ENCODE data around the gene MMP13. TPM values are rescaled to one million over a fixed set of nuclear protein-coding genes. Genes with fewer than 3 reads are reported as not detected.

The MMP13 gene
- polyA plus RNA-seq, 6 donors from 2014 or later = not detected

GRCh38 chr11:102971766-102972165, 16.2 kb upstream of the MMP13 start:
- DNase-seq = no peak
- no peak for ATAC-seq (ENCODE audit: low read depth in 2 of 2)
- Mint-ChIP-seq H3K4me3 (no peak overlapping the region), H3K4me1 (peaks cover 0 to 4% (median 0%) of the 10 kb centered on the region in 3 donors), H3K27me3 (peaks cover 4 to 28% (median 8%) of the 10 kb centered on the region in 3 donors), H3K36me3 (no peaks in the 10 kb centered on the region), H3K27ac (no peak overlapping the region), H3K9me3 (peaks cover 0 to 5% (median 2%) of the 10 kb centered on the region in 7 donors)

GRCh38 chr11:102967497-102967896, 12.0 kb upstream of the MMP13 start:
- H3K27ac Mint-ChIP-seq = no peak overlapping the region
- no peak for DNase-seq
- no peaks in the 10 kb centered on the region for H3K36me3 Mint-ChIP-seq
- no peak for ATAC-seq (ENCODE audit: low read depth in 2 of 2)
- peaks cover 0 to 5% (median 2%) of the 10 kb centered on the region in 7 donors for H3K9me3 Mint-ChIP-seq
- H3K4me1 Mint-ChIP-seq = peaks cover 0 to 4% (median 0%) of the 10 kb centered on the region in 3 donors
- H3K4me3 Mint-ChIP-seq = no peak overlapping the region
- H3K27me3 Mint-ChIP-seq = peaks cover 4 to 33% (median 17%) of the 10 kb centered on the region in 3 donors

- DNase-seq = no peak
- Mint-ChIP-seq H3K27ac (no peak overlapping the region), H3K9me3 (peaks cover 0 to 5% (median 2%) of the 10 kb centered on the region in 7 donors), H3K4me3 (no peak overlapping the region), H3K27me3 (peaks cover 2 to 20% (median 15%) of the 10 kb centered on the region in 3 donors), H3K4me1 (no peaks in the 10 kb centered on the region), H3K36me3 (no peaks in the 10 kb centered on the region)
- ATAC-seq (ENCODE audit: low read depth in 2 of 2) = no peak
Measured at GRCh38 chr11:102966011-102966410, 10.5 kb upstream of the MMP13 start.

GRCh38 chr11:102964867-102965266, 9.3 kb upstream of the MMP13 start:
- ATAC-seq (ENCODE audit: low read depth in 2 of 2) (no peak), DNase-seq (no peak)
- no peak overlapping the region for H3K27ac Mint-ChIP-seq
- H3K27me3 Mint-ChIP-seq = peaks cover 0 to 20% (median 17%) of the 10 kb centered on the region in 3 donors
- no peak overlapping the region for H3K4me3 Mint-ChIP-seq
- no peaks in the 10 kb centered on the region for H3K4me1 Mint-ChIP-seq
- H3K9me3 Mint-ChIP-seq = peaks cover 0 to 5% (median 2%) of the 10 kb centered on the region in 7 donors
- H3K36me3 Mint-ChIP-seq = no peaks in the 10 kb centered on the region

- no peak for ATAC-seq (ENCODE audit: low read depth in 2 of 2)
- no peaks in the 10 kb centered on the region for H3K9me3 Mint-ChIP-seq
- H3K36me3 Mint-ChIP-seq = no peaks in the 10 kb centered on the region
- no peak overlapping the region for H3K27ac Mint-ChIP-seq
- H3K27me3 Mint-ChIP-seq = peaks cover 4 to 23% (median 15%) of the 10 kb centered on the region in 3 donors
- no peak overlapping the region for H3K4me3 Mint-ChIP-seq
- no peak for DNase-seq
- H3K4me1 Mint-ChIP-seq = no peaks in the 10 kb centered on the region
Measured at GRCh38 chr11:102957953-102958352, 2.4 kb upstream of the MMP13 start.

- no peaks in the 10 kb centered on the region for H3K36me3 Mint-ChIP-seq
- no peaks in the 10 kb centered on the region for H3K4me1 Mint-ChIP-seq
- no peaks in the 10 kb centered on the region for H3K9me3 Mint-ChIP-seq
- H3K4me3 Mint-ChIP-seq = no peak overlapping the region
- no peak for ATAC-seq (ENCODE audit: low read depth in 2 of 2)
- peak overlapping the region in 1 of 6 donors; percentile 36 for H3K27ac Mint-ChIP-seq
- peaks cover 6 to 13% (median 13%) of the 10 kb centered on the region in 3 donors for H3K27me3 Mint-ChIP-seq
- DNase-seq = no peak
Measured at GRCh38 chr11:102950622-102951081, 4.9 kb downstream of the MMP13 start.

- H3K4me1 Mint-ChIP-seq = peaks cover 0 to 1% (median 0%) of the 10 kb centered on the region in 3 donors
- H3K27me3 Mint-ChIP-seq = peaks cover 6 to 18% (median 9%) of the 10 kb centered on the region in 3 donors
- H3K4me3 Mint-ChIP-seq = no peak overlapping the region
- H3K36me3 Mint-ChIP-seq = no peaks in the 10 kb centered on the region
- no peak for ATAC-seq (ENCODE audit: low read depth in 2 of 2)
- H3K9me3 Mint-ChIP-seq = no peaks in the 10 kb centered on the region
- no peak overlapping the region for H3K27ac Mint-ChIP-seq
- no peak for DNase-seq
Measured at GRCh38 chr11:102946237-102946636, 9.3 kb downstream of the MMP13 start.

- Mint-ChIP-seq H3K4me1 (peaks cover 0 to 4% (median 0%) of the 10 kb centered on the region in 3 donors), H3K9me3 (peaks cover 0 to 6% (median 0%) of the 10 kb centered on the region in 7 donors), H3K36me3 (no peaks in the 10 kb centered on the region), H3K4me3 (peak overlapping the region in 1 of 8 donors; percentile 22), H3K27ac (peak overlapping the region in 2 of 6 donors; percentile 58), H3K27me3 (peaks cover under 1 to 19% (median 6%) of the 10 kb centered on the region in 3 donors)
- DNase-seq = peak; percentile 23
- peak; percentile 65 to 68 for ATAC-seq (ENCODE audit: low read depth in 2 of 2)
Measured at GRCh38 chr11:102940714-102941588, 14.6 kb downstream of the MMP13 start.

- H3K36me3 Mint-ChIP-seq = no peaks in the 10 kb centered on the region
- peaks cover 0 to 4% (median 0%) of the 10 kb centered on the region in 3 donors for H3K4me1 Mint-ChIP-seq
- H3K27ac Mint-ChIP-seq = peak overlapping the region in 1 of 6 donors; percentile 63
- DNase-seq = no peak
- no peak overlapping the region for H3K4me3 Mint-ChIP-seq
- peaks cover 8 to 14% (median 11%) of the 10 kb centered on the region in 3 donors for H3K27me3 Mint-ChIP-seq
- ATAC-seq (ENCODE audit: low read depth in 2 of 2) = no peak
- peaks cover 0 to 6% (median 0%) of the 10 kb centered on the region in 7 donors for H3K9me3 Mint-ChIP-seq
Measured at GRCh38 chr11:102936864-102937509, 18.5 kb downstream of the MMP13 start.

GRCh38 chr11:102935514-102935913, 20.0 kb downstream of the MMP13 start:
- no peak for ATAC-seq (ENCODE audit: low read depth in 2 of 2)

GRCh38 chr11:102934735-102935134, 20.8 kb downstream of the MMP13 start:
- H3K4me1 Mint-ChIP-seq = no peaks in the 10 kb centered on the region
- peaks cover 8 to 17% (median 13%) of the 10 kb centered on the region in 3 donors for H3K27me3 Mint-ChIP-seq
- H3K4me3 Mint-ChIP-seq = no peak overlapping the region
- peaks cover 0 to 6% (median 0%) of the 10 kb centered on the region in 7 donors for H3K9me3 Mint-ChIP-seq
- H3K36me3 Mint-ChIP-seq = no peaks in the 10 kb centered on the region
- H3K27ac Mint-ChIP-seq = no peak overlapping the region
- ATAC-seq (ENCODE audit: low read depth in 2 of 2) = no peak
- no peak for DNase-seq

More at GRCh38 chr11:102935514-102935913, 20.0 kb downstream of the MMP13 start:
- Mint-ChIP-seq H3K27ac (no peak overlapping the region), H3K4me3 (no peak overlapping the region), H3K27me3 (peaks cover 9 to 17% (median 9%) of the 10 kb centered on the region in 3 donors), H3K9me3 (peaks cover 0 to 6% (median 0%) of the 10 kb centered on the region in 7 donors), H3K4me1 (no peaks in the 10 kb centered on the region), H3K36me3 (no peaks in the 10 kb centered on the region)
- no peak for DNase-seq

- H3K4me3 Mint-ChIP-seq = no peak overlapping the region
- H3K4me1 Mint-ChIP-seq = no peaks in the 10 kb centered on the region
- peak overlapping the region in 1 of 6 donors; percentile 45 for H3K27ac Mint-ChIP-seq
- H3K9me3 Mint-ChIP-seq = peaks cover 0 to 6% (median 0%) of the 10 kb centered on the region in 7 donors
- ATAC-seq (ENCODE audit: low read depth in 2 of 2) (no peak), DNase-seq (no peak)
- no peaks in the 10 kb centered on the region for H3K36me3 Mint-ChIP-seq
- H3K27me3 Mint-ChIP-seq = peaks cover 8 to 13% (median 11%) of the 10 kb centered on the region in 3 donors
Measured at GRCh38 chr11:102933627-102934026, 21.9 kb downstream of the MMP13 start.

- Mint-ChIP-seq H3K9me3 (peaks cover 0 to 6% (median 0%) of the 10 kb centered on the region in 7 donors), H3K4me3 (no peak overlapping the region), H3K27me3 (peaks cover 8 to 13% (median 10%) of the 10 kb centered on the region in 3 donors), H3K36me3 (no peaks in the 10 kb centered on the region), H3K27ac (no peak overlapping the region), H3K4me1 (no peaks in the 10 kb centered on the region)
- DNase-seq = no peak
- ATAC-seq (ENCODE audit: low read depth in 2 of 2) = no peak
Measured at GRCh38 chr11:102932678-102933077, 22.9 kb downstream of the MMP13 start.

All from naive B cell (primary cell).